HepG2 (cell line): ENCODE measurements around the gene COL27A1. TPM values are rescaled to one million over a fixed set of nuclear protein-coding genes. Genes with fewer than 3 reads are reported as not detected.

Experiments
- CREB1 ChIP-seq, 2 experiments: fragments of 450-650 bp in 1 of 2; IDR thresholded peaks; 2 replicates each; pipeline ENCODE4 v1.6.1; 2016 to 2017; ENCODE audit warnings: control low read depth in 1 of 2, mild to moderate bottlenecking in 1 of 2, missing compliant biosample characterization in 1 of 2, missing genetic modification characterization in 1 of 2
- GABPA ChIP-seq, 2 experiments: IDR thresholded peaks; 2 replicates each; pipeline ENCODE4 v1.6.1; 2011 to 2016; ENCODE audit warnings: low read depth in 2 of 2, low read length in 1 of 2, missing biosample characterization in 1 of 2, missing genetic modification characterization in 1 of 2
- HMGA1 ChIP-seq: sonication (generic); formaldehyde crosslinking; conservative IDR thresholded peaks from 2 replicates; pipeline ENCODE4 v1.4.0; 2020; ENCODE audit warnings: missing genetic modification reagents
- MED8 ChIP-seq: sonication (generic); formaldehyde crosslinking; IDR thresholded peaks from 2 replicates; pipeline ENCODE4 v1.8.1; 2023; ENCODE audit warnings: mild to moderate bottlenecking, missing genetic modification reagents; ENCODE audit not compliant: insufficient replicate concordance
- NR3C1 ChIP-seq: sonication (generic); formaldehyde crosslinking; IDR thresholded peaks from 2 replicates; pipeline ENCODE4 v1.4.0; 2020; ENCODE audit warnings: missing genetic modification reagents
- PPARG ChIP-seq: conservative IDR thresholded peaks from 2 replicates; pipeline ENCODE4 v1.6.1; 2016; ENCODE audit warnings: missing biosample characterization, missing genetic modification reagents
- RFXANK ChIP-seq: IDR thresholded peaks from 2 replicates; pipeline ENCODE4 v1.6.1; 2016
- RXRA ChIP-seq: sonication (generic); formaldehyde crosslinking; IDR thresholded peaks from 2 replicates; pipeline ENCODE4 v1.5.1; 2020; ENCODE audit warnings: missing genetic modification reagents
- SMAD9 ChIP-seq: sonication (generic); formaldehyde crosslinking; IDR thresholded peaks from 2 replicates; pipeline ENCODE4 v1.5.1; 2020; ENCODE audit warnings: mild to moderate bottlenecking, missing genetic modification reagents
- THAP11 ChIP-seq: IDR thresholded peaks from 2 replicates; pipeline ENCODE4 v1.6.1; 2016; ENCODE audit warnings: missing biosample characterization, missing genetic modification reagents
- ZFP36L1 ChIP-seq: sonication (generic); formaldehyde crosslinking; IDR thresholded peaks from 2 replicates; pipeline ENCODE4 v1.8.0; 2022; ENCODE audit warnings: mild to moderate bottlenecking, missing genetic modification reagents, moderate library complexity
- ZNF138 ChIP-seq: sonication (generic); formaldehyde crosslinking; IDR thresholded peaks from 2 replicates; pipeline ENCODE4 v1.5.0; 2020; ENCODE audit warnings: mild to moderate bottlenecking, low read depth, missing genetic modification reagents
- ZNF335 ChIP-seq: sonication (generic); formaldehyde crosslinking; IDR thresholded peaks from 2 replicates; pipeline ENCODE4 v1.4.0; 2020; ENCODE audit warnings: missing genetic modification reagents
- ZNF354B ChIP-seq: sonication (generic); formaldehyde crosslinking; IDR thresholded peaks from 2 replicates; pipeline ENCODE4 v1.8.0; 2022; ENCODE audit warnings: mild to moderate bottlenecking, missing genetic modification reagents
- ZNF788 ChIP-seq: sonication (generic); formaldehyde crosslinking; IDR thresholded peaks from 2 replicates; pipeline ENCODE4 v1.5.0; 2020; ENCODE audit warnings: mild to moderate bottlenecking, missing genetic modification reagents, borderline replicate concordance
- ZNF816 ChIP-seq: sonication (generic); formaldehyde crosslinking; IDR thresholded peaks from 2 replicates; pipeline ENCODE4 v1.8.0; 2022; ENCODE audit warnings: missing genetic modification reagents, mild to moderate bottlenecking, borderline replicate concordance
- polyA plus RNA-seq, 8 experiments: library from polyadenylated mRNA; depleted of rRNA in 3 of 8; stranded (reverse) in 7 of 8; unstranded in 1 of 8; fragments of >200 nt; fragmentation: Illumina TruSeq in 4 of 8; extraction: Trizol in 4 of 8; gene quantifications; 2 replicates each; pipeline versions ENCODE4 v1.2.1 to v1.2.3, GENCODE V29; 2011 to 2016; ENCODE audit warnings: low read depth in 4 of 8, missing spikeins in 1 of 8, mixed read lengths in 1 of 8; ENCODE audit not compliant: insufficient read depth in 1 of 8
- total RNA-seq, 5 experiments: library from RNA; depleted of rRNA; stranded (reverse); fragments of >200 nt; fragmentation: Illumina TruSeq; extraction: Trizol; gene quantifications; 2 replicates each; pipeline ENCODE4 v1.2.3, GENCODE V29; 2016; ENCODE audit warnings: low read depth in 1 of 5
- TF ChIP-seq, protein P1 (sequence below): sonication (generic); formaldehyde crosslinking; IDR thresholded peaks from 2 replicates; pipeline ENCODE4 v1.4.0; 2020; ENCODE audit warnings: low read depth, mild to moderate bottlenecking, missing genetic modification reagents
- TF ChIP-seq, protein P2 (sequence below): sonication (generic); formaldehyde crosslinking; IDR thresholded peaks from 2 replicates; pipeline ENCODE4 v1.4.0; 2020; ENCODE audit warnings: missing genetic modification reagents
- TF ChIP-seq, protein P3 (sequence below): IDR thresholded peaks from 2 replicates; pipeline ENCODE4 v1.6.1; 2016; ENCODE audit warnings: missing compliant biosample characterization, missing genetic modification reagents, borderline replicate concordance
- TF ChIP-seq, protein P4 (sequence below): sonication (generic); formaldehyde crosslinking; IDR thresholded peaks from 2 replicates; pipeline ENCODE4 v1.4.0; 2020; ENCODE audit warnings: missing genetic modification reagents; ENCODE audit errors: not compliant biosample characterization
- TF ChIP-seq, protein P5 (sequence below): sonication (generic); formaldehyde crosslinking; conservative IDR thresholded peaks from 2 replicates; pipeline ENCODE4 v1.8.0; 2022; ENCODE audit warnings: missing genetic modification reagents

Gene COL27A1
- total and polyA plus RNA-seq, 2 of the 13 experiments (the other 11 are each of a cell fraction or from before 2014, with no cell fraction given), result 71.3 to 89.1 TPM

DNA sequence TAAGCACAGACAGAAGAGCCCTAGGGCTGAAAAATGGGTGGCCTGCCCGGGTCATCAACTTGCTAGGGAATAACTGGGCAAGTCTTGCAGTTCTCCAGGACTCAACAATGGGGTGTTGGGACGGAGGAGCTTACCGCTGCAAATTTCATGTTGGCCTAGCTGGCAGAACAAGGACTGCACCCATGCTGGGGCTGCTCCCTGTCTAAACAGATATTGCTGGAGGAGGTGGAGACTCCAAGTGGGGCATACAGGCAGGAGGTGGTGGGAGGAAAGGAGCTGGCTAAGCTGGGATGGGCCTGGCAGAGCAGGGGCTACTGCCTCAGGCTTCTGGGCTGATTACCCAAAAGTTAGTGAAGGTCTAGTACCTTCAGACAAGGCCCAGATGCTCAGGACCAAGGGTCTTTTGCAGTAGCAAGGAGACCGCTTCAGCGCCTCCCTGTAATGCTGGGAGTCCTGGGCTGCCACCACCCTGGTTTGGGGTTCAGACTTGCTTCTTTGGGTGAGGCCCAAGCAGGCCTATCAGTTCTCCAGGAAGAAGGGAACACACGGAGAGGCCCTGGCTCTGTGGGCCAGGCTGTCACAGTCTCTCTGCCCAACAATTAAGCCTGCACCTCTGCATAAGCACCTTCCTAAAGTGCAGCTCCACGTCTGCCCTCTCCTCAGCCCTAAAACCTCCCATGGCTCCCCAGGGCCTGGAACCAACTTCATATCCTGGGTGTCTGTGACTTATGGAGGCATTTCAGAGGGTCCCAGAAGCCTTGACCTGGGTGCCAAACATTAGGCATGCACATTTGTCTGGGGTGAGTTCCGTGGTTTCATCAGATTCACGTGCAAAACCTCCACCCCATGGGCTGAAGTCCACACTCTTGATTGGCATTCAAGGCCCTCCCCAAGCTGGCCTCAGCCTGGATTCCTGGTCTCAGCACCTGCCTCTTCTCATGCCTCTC, 32.0 kb upstream of the COL27A1 start (continued):
- TF ChIP-seq, protein P1, sequence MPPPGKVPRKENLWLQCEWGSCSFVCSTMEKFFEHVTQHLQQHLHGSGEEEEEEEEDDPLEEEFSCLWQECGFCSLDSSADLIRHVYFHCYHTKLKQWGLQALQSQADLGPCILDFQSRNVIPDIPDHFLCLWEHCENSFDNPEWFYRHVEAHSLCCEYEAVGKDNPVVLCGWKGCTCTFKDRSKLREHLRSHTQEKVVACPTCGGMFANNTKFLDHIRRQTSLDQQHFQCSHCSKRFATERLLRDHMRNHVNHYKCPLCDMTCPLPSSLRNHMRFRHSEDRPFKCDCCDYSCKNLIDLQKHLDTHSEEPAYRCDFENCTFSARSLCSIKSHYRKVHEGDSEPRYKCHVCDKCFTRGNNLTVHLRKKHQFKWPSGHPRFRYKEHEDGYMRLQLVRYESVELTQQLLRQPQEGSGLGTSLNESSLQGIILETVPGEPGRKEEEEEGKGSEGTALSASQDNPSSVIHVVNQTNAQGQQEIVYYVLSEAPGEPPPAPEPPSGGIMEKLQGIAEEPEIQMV (CRISPR knock-in tag), result 0 out of 2 replicates have a peak, but pooled peaks have one; percentile 34
- TF ChIP-seq MED8 (CRISPR knock-in tag) (no peak), ZNF354B (no peak), HMGA1 (no peak), ZNF138 (CRISPR knock-in tag) (no peak), THAP11 (CRISPR knock-in tag) (peak; percentile 32; the same call in 1 of the 2 replicates), ZNF816 (no peak), ZNF335 (CRISPR knock-in tag) (no peak), ZFP36L1 (CRISPR knock-in tag) (no peak), SMAD9 (CRISPR knock-in tag) (no peak), CREB1 (IDR thresholded peaks at IDR 0.05) (no peak), CREB1 (CRISPR knock-in tag; IDR thresholded peaks at IDR 0.05) (no peak), ZNF788 (peak; percentile 43; the same call in 1 of the 2 replicates), NR3C1 (CRISPR knock-in tag) (no peak), PPARG (peak; percentile 37; the same call in 1 of the 2 replicates), GABPA (IDR thresholded peaks at IDR 0.05; ENCODE audit: low read depth, low read length) (no peak), GABPA (CRISPR knock-in tag; IDR thresholded peaks at IDR 0.05; ENCODE audit: low read depth) (no peak), RXRA (CRISPR knock-in tag) (peak; percentile 42; the same call in 1 of the 2 replicates), RFXANK (CRISPR knock-in tag) (no peak)
- TF ChIP-seq, protein P2, sequence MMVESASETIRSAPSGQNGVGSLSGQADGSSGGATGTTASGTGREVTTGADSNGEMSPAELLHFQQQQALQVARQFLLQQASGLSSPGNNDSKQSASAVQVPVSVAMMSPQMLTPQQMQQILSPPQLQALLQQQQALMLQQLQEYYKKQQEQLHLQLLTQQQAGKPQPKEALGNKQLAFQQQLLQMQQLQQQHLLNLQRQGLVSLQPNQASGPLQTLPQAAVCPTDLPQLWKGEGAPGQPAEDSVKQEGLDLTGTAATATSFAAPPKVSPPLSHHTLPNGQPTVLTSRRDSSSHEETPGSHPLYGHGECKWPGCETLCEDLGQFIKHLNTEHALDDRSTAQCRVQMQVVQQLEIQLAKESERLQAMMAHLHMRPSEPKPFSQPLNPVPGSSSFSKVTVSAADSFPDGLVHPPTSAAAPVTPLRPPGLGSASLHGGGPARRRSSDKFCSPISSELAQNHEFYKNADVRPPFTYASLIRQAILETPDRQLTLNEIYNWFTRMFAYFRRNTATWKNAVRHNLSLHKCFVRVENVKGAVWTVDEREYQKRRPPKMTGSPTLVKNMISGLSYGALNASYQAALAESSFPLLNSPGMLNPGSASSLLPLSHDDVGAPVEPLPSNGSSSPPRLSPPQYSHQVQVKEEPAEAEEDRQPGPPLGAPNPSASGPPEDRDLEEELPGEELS (CRISPR knock-in tag), result no peak
- TF ChIP-seq, protein P3, sequence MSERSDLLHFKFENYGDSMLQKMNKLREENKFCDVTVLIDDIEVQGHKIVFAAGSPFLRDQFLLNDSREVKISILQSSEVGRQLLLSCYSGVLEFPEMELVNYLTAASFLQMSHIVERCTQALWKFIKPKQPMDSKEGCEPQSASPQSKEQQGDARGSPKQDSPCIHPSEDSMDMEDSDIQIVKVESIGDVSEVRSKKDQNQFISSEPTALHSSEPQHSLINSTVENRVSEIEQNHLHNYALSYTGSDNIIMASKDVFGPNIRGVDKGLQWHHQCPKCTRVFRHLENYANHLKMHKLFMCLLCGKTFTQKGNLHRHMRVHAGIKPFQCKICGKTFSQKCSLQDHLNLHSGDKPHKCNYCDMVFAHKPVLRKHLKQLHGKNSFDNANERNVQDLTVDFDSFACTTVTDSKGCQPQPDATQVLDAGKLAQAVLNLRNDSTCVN, result no peak
- TF ChIP-seq, protein P4, sequence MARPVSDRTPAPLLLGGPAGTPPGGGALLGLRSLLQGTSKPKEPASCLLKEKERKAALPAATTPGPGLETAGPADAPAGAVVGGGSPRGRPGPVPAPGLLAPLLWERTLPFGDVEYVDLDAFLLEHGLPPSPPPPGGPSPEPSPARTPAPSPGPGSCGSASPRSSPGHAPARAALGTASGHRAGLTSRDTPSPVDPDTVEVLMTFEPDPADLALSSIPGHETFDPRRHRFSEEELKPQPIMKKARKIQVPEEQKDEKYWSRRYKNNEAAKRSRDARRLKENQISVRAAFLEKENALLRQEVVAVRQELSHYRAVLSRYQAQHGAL (CRISPR knock-in tag), result no peak
- TF ChIP-seq, protein P5, sequence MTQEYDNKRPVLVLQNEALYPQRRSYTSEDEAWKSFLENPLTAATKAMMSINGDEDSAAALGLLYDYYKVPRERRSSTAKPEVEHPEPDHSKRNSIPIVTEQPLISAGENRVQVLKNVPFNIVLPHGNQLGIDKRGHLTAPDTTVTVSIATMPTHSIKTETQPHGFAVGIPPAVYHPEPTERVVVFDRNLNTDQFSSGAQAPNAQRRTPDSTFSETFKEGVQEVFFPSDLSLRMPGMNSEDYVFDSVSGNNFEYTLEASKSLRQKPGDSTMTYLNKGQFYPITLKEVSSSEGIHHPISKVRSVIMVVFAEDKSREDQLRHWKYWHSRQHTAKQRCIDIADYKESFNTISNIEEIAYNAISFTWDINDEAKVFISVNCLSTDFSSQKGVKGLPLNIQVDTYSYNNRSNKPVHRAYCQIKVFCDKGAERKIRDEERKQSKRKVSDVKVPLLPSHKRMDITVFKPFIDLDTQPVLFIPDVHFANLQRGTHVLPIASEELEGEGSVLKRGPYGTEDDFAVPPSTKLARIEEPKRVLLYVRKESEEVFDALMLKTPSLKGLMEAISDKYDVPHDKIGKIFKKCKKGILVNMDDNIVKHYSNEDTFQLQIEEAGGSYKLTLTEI, result no peak
